K562 (cell line): ENCODE results near the gene RYR1. TPM values are rescaled to one million over a fixed set of nuclear protein-coding genes. Genes with fewer than 3 reads are reported as not detected.

ENCODE experiments used
- CHD4 ChIP-seq: fragments of 200-600 bp; sonication (generic); IDR thresholded peaks from 3 replicates; pipeline ENCODE4 v1.6.1; 2012; ENCODE audit warnings: low read depth, mild to moderate bottlenecking, mixed read lengths, low read length, inconsistent platforms; ENCODE audit not compliant: insufficient read depth, insufficient replicate concordance, poor library complexity, severe bottlenecking
- DIDO1 ChIP-seq: fragments of 450-650 bp; IDR thresholded peaks from 2 replicates; pipeline ENCODE4 v1.6.1; 2016; ENCODE audit warnings: low read depth, missing biosample characterization, missing genetic modification characterization
- FOSL1 ChIP-seq: fragments of 200-800 bp; sonication (Bioruptor generic); conservative IDR thresholded peaks from 2 replicates; pipeline ENCODE4 v1.6.1; 2016; ENCODE audit warnings: missing genetic modification characterization, missing compliant biosample characterization
- HNRNPK ChIP-seq: fragments of 200-400 bp; formaldehyde crosslinking; IDR thresholded peaks from one replicate; pipeline ENCODE4 v1.6.1; 2018; ENCODE audit warnings: mild to moderate bottlenecking, low read depth, low read length; ENCODE audit not compliant: poor library complexity, severe bottlenecking
- KAT7 ChIP-seq: sonication (generic); formaldehyde crosslinking; IDR thresholded peaks from 2 replicates; pipeline ENCODE4 v1.8.0; 2022; ENCODE audit warnings: missing genetic modification reagents, mild to moderate bottlenecking, borderline replicate concordance
- MAFF ChIP-seq: IDR thresholded peaks from 2 replicates; pipeline ENCODE4 v1.6.1; 2012; ENCODE audit warnings: low read length, improper control_type of control experiment
- TCF3 ChIP-seq: sonication (generic); formaldehyde crosslinking; IDR thresholded peaks from 2 replicates; pipeline ENCODE4 v1.4.0; 2020; ENCODE audit warnings: mild to moderate bottlenecking, missing genetic modification reagents
- ZKSCAN1 ChIP-seq: fragments of 150-350 bp; IDR thresholded peaks from 2 replicates; pipeline ENCODE4 v1.6.1; 2016; ENCODE audit warnings: low read depth, low read length
- ZKSCAN3 ChIP-seq: fragments of 250-450 bp; sonication (Bioruptor Pico); IDR thresholded peaks from 2 replicates; pipeline ENCODE4 v1.4.0; 2020
- ZNF197 ChIP-seq: fragments of 200-800 bp; sonication (Bioruptor generic); IDR thresholded peaks from 2 replicates; pipeline ENCODE4 v1.6.1; 2016; ENCODE audit warnings: low read depth, missing genetic modification characterization, missing compliant biosample characterization
- ZNF253 ChIP-seq: fragments of 250-450 bp; sonication (Bioruptor Pico); conservative IDR thresholded peaks from 2 replicates; pipeline ENCODE4 v1.6.1; 2021; ENCODE audit warnings: mild to moderate bottlenecking
- ZNF431 ChIP-seq: sonication (generic); formaldehyde crosslinking; IDR thresholded peaks from 2 replicates; pipeline ENCODE4 v1.8.0; 2022; ENCODE audit warnings: mild to moderate bottlenecking, missing genetic modification reagents
- ZNF584 ChIP-seq: fragments of 200-800 bp; sonication (Bioruptor generic); IDR thresholded peaks from 2 replicates; pipeline ENCODE4 v1.6.1; 2016; ENCODE audit warnings: low read depth, mild to moderate bottlenecking, missing genetic modification characterization, missing compliant biosample characterization
- ZNF764 ChIP-seq: fragments of 250-450 bp; sonication (Bioruptor Pico); IDR thresholded peaks from 2 replicates; pipeline ENCODE4 v1.4.0; 2020; ENCODE audit warnings: low read depth, mild to moderate bottlenecking, moderate library complexity
- polyA plus RNA-seq, 8 experiments: library from polyadenylated mRNA; depleted of rRNA in 4 of 8; stranded (reverse) in 5 of 8; unstranded in 3 of 8; fragments of >200 nt; fragmentation: Nextera tagmentation in 2 of 8; fragmentation: Illumina TruSeq in 1 of 8; extraction: Ambion mirVana in 2 of 8; extraction: Trizol in 1 of 8; gene quantifications; 2 replicates each; pipeline versions ENCODE4 v1.2.1 to v1.2.3, GENCODE V29; 2011 to 2014; ENCODE audit warnings: inconsistent platforms in 1 of 8, missing spikeins in 1 of 8
- total RNA-seq, 7 experiments: library from RNA; depleted of rRNA in 6 of 7; stranded (reverse); fragments of >200 nt in 6 of 7; fragmentation: Illumina TruSeq in 2 of 7; extraction: Trizol in 2 of 7; gene quantifications; 2 replicates each; pipeline versions ENCODE4 v1.2.1 to v1.2.3, GENCODE V29; 2011 to 2021; ENCODE audit warnings: low replicate concordance in 1 of 7
- TF ChIP-seq, protein P1 (sequence below): IDR thresholded peaks from 2 replicates; pipeline ENCODE4 v1.6.1; 2011; ENCODE audit warnings: borderline replicate concordance, low read depth, mild to moderate bottlenecking, moderate library complexity, low read length; ENCODE audit not compliant: insufficient read depth, poor library complexity, severe bottlenecking
- TF ChIP-seq, protein P2 (sequence below): fragments of 450-650 bp; formaldehyde crosslinking; IDR thresholded peaks from 2 replicates; pipeline ENCODE4 v1.4.0; 2020; ENCODE audit warnings: mild to moderate bottlenecking
- TF ChIP-seq, protein P3 (sequence below): sonication (generic); formaldehyde crosslinking; IDR thresholded peaks from 2 replicates; pipeline ENCODE4 v1.8.0; 2022; ENCODE audit warnings: mild to moderate bottlenecking, missing genetic modification reagents
- TF ChIP-seq, protein P4 (sequence below): sonication (generic); formaldehyde crosslinking; IDR thresholded peaks from 2 replicates; pipeline ENCODE4 v1.5.0; 2020; ENCODE audit warnings: missing genetic modification reagents
- TF ChIP-seq, protein P5 (sequence below): fragments of 250-450 bp; sonication (Bioruptor Pico); IDR thresholded peaks from 2 replicates; pipeline ENCODE4 v1.8.0; 2022; ENCODE audit warnings: inconsistent platforms, mild to moderate bottlenecking, moderate library complexity, borderline replicate concordance

The RYR1 gene
- total and polyA plus RNA-seq, 9 of the 15 experiments (the other 6 are each of a cell fraction or from before 2014, with no cell fraction given) = 0.11 to 7.4 (median 3.7) TPM

DNA sequence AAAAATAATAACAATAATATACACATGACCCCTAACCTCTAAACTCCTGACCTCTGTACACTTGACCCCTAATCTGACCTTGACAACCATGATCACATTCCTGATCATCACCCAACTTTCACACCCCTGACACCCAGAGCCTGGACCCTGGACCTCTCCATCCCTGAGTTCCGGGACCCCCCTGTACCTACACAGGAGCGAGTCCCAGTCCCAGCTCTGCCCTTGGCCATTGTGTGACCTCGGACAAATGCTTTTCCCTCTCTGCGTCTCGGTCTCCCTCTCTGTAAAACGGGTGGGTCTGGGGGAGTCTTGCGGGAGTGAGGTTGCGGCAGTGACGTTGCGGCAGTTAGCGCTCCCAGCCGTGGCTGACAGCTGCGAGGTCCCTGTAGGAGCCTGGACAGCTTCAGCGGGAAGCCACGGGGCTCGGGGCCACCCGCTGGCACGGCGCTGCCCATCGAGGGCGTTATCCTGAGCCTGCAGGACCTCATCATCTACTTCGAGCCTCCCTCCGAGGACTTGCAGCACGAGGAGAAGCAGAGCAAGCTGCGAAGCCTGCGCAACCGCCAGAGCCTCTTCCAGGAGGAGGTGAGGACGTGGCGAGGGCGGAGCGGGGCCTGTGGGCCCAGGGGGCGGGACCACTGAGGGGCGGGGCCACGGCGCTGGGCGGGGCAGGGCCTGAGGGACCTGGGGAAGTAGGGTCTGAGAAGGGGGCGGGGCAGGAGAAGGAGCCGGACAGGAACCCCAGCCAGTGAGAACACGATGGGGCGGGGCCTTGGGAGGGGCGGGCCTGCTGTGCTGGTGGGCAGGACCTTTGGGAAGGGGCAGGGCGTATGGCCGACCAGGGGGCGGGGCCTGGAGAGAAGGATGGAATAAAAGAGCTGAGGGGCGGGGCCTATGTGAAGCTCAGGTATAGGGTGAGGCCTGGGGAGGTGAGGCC, 19.2 kb downstream of the RYR1 start (continued):
- TF ChIP-seq, protein P1, sequence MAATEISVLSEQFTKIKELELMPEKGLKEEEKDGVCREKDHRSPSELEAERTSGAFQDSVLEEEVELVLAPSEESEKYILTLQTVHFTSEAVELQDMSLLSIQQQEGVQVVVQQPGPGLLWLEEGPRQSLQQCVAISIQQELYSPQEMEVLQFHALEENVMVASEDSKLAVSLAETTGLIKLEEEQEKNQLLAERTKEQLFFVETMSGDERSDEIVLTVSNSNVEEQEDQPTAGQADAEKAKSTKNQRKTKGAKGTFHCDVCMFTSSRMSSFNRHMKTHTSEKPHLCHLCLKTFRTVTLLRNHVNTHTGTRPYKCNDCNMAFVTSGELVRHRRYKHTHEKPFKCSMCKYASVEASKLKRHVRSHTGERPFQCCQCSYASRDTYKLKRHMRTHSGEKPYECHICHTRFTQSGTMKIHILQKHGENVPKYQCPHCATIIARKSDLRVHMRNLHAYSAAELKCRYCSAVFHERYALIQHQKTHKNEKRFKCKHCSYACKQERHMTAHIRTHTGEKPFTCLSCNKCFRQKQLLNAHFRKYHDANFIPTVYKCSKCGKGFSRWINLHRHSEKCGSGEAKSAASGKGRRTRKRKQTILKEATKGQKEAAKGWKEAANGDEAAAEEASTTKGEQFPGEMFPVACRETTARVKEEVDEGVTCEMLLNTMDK = no peak
- TF ChIP-seq, protein P2, sequence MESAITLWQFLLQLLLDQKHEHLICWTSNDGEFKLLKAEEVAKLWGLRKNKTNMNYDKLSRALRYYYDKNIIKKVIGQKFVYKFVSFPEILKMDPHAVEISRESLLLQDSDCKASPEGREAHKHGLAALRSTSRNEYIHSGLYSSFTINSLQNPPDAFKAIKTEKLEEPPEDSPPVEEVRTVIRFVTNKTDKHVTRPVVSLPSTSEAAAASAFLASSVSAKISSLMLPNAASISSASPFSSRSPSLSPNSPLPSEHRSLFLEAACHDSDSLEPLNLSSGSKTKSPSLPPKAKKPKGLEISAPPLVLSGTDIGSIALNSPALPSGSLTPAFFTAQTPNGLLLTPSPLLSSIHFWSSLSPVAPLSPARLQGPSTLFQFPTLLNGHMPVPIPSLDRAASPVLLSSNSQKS (CRISPR knock-in tag) = no peak
- TF ChIP-seq, protein P3, sequence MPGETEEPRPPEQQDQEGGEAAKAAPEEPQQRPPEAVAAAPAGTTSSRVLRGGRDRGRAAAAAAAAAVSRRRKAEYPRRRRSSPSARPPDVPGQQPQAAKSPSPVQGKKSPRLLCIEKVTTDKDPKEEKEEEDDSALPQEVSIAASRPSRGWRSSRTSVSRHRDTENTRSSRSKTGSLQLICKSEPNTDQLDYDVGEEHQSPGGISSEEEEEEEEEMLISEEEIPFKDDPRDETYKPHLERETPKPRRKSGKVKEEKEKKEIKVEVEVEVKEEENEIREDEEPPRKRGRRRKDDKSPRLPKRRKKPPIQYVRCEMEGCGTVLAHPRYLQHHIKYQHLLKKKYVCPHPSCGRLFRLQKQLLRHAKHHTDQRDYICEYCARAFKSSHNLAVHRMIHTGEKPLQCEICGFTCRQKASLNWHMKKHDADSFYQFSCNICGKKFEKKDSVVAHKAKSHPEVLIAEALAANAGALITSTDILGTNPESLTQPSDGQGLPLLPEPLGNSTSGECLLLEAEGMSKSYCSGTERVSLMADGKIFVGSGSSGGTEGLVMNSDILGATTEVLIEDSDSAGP (CRISPR knock-in tag) = no peak
- TF ChIP-seq TCF3 (CRISPR knock-in tag) = no peak
- no peak for TF ChIP-seq ZNF197
- TF ChIP-seq, protein P4, sequence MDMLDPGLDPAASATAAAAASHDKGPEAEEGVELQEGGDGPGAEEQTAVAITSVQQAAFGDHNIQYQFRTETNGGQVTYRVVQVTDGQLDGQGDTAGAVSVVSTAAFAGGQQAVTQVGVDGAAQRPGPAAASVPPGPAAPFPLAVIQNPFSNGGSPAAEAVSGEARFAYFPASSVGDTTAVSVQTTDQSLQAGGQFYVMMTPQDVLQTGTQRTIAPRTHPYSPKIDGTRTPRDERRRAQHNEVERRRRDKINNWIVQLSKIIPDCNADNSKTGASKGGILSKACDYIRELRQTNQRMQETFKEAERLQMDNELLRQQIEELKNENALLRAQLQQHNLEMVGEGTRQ (CRISPR knock-in tag) = no peak
- no peak for TF ChIP-seq FOSL1 (tag)
- no peak for TF ChIP-seq ZNF253 (CRISPR knock-in tag)
- TF ChIP-seq ZKSCAN1 = 0 out of 2 replicates have a peak, but pooled peaks have one; percentile 49
- no peak for TF ChIP-seq MAFF
- TF ChIP-seq ZNF584 (CRISPR knock-in tag) = no peak
- TF ChIP-seq HNRNPK = no peak
- no peak for TF ChIP-seq DIDO1 (tag)
- TF ChIP-seq KAT7 (CRISPR knock-in tag) = 0 out of 2 replicates have a peak, but pooled peaks have one; percentile 68
- peak; percentile 67 for TF ChIP-seq ZNF431
- TF ChIP-seq CHD4 = no peak
- TF ChIP-seq, protein P5, sequence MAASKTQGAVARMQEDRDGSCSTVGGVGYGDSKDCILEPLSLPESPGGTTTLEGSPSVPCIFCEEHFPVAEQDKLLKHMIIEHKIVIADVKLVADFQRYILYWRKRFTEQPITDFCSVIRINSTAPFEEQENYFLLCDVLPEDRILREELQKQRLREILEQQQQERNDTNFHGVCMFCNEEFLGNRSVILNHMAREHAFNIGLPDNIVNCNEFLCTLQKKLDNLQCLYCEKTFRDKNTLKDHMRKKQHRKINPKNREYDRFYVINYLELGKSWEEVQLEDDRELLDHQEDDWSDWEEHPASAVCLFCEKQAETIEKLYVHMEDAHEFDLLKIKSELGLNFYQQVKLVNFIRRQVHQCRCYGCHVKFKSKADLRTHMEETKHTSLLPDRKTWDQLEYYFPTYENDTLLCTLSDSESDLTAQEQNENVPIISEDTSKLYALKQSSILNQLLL (CRISPR knock-in tag) = no peak
- no peak for TF ChIP-seq ZNF764 (CRISPR knock-in tag)
- no peak for TF ChIP-seq ZKSCAN3 (CRISPR knock-in tag)
